ENCODE measurements around the gene AWAT1. TPM values are rescaled to one million over a fixed set of nuclear protein-coding genes. Genes with fewer than 3 reads are reported as not detected.

Gene AWAT1
- total RNA-seq, 1 experiment from 2014 or later = not detected

DNA sequence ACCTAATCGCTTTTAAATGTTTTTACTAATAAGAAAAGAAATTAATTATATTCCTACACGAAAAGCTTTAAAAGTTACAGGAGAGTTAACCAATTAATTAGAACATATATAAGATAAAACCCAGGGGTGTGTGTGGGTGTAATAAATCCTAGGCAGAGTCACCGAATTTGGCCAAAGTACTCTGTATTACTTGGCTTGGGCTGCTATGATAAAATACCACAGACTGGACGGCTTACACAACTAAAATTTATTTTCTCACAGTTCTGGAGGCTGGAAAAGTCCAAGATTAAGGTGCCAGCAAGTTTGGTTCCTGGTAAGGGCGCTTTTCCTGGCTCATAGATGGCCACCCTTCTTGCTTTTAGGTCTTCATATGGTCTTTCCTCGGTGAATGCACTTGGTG is 10.4 kb downstream of the AWAT1 start:
- intact Hi-C loops (cut with micrococcal nuclease; ENCODE audit: unreplicated experiment) = no loop called here
- Mint-ChIP-seq H3K36me3 (ENCODE audit: insufficient read depth, unreplicated experiment) (no peaks in the 10 kb centered on the region), H3K4me3 (ENCODE audit: unreplicated experiment) (no peak overlapping the region), H3K27ac (ENCODE audit: unreplicated experiment) (no peak overlapping the region), H3K4me1 (ENCODE audit: low read depth, unreplicated experiment) (no peaks in the 10 kb centered on the region), H3K27me3 (ENCODE audit: insufficient read depth, unreplicated experiment) (no peaks in the 10 kb centered on the region), H3K9me3 (ENCODE audit: unreplicated experiment) (no peaks in the 10 kb centered on the region)
- Histone ChIP-seq H3K36me3 (ENCODE audit: control insufficient read depth, insufficient read depth, low read length) (no peaks in the 10 kb centered on the region), H3K4me1 (no peaks in the 10 kb centered on the region), H3K9me3 (no peaks in the 10 kb centered on the region), H3K4me3 (ENCODE audit: low read depth, low read length) (no peak overlapping the region), H3K27me3 (replicated peaks; ENCODE audit: control insufficient read depth, insufficient read depth, low read length) (no peaks in the 10 kb centered on the region)
- BruUV-seq (replicated peaks) = no TSS peak
- CTCF ChIA-PET = no interaction called here
- DNase-seq = no peak
- POLR2A ChIA-PET = no interaction called here
- TF ChIP-seq, protein P1, sequence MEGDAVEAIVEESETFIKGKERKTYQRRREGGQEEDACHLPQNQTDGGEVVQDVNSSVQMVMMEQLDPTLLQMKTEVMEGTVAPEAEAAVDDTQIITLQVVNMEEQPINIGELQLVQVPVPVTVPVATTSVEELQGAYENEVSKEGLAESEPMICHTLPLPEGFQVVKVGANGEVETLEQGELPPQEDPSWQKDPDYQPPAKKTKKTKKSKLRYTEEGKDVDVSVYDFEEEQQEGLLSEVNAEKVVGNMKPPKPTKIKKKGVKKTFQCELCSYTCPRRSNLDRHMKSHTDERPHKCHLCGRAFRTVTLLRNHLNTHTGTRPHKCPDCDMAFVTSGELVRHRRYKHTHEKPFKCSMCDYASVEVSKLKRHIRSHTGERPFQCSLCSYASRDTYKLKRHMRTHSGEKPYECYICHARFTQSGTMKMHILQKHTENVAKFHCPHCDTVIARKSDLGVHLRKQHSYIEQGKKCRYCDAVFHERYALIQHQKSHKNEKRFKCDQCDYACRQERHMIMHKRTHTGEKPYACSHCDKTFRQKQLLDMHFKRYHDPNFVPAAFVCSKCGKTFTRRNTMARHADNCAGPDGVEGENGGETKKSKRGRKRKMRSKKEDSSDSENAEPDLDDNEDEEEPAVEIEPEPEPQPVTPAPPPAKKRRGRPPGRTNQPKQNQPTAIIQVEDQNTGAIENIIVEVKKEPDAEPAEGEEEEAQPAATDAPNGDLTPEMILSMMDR (IDR thresholded peaks at IDR 0.05; ENCODE audit: insufficient read depth in 1 of 2, low read depth in 1 of 2, low read length in 1 of 2, severe bottlenecking in 1 of 2, unreplicated experiment in 1 of 2) = no peak

DNA sequence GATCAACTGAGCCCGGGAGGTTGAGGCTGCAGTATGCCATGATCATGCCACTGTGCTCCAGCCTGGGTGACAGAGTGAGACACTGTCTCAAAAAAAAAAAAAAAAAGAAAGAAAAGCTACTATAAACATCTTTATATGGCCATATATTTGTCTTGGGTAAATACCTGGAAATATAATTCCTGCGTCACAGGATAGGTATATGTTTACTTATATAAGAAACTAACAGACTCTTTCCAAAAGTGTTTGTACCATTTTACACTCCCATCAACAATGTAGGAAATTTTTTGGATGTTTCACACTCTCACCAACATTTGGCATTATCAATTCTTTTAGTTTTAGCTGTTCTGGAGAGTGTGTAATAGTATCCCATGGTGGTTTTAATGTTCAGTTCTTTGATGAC is 12.8 kb downstream of the AWAT1 start:
- H3K9me3 ChIP-seq = no peaks in the 10 kb centered on the region
- H3K27me3 ChIP-seq (replicated peaks; ENCODE audit: control insufficient read depth, insufficient read depth, low read length) = no peaks in the 10 kb centered on the region
- intact Hi-C loops (cut with micrococcal nuclease; ENCODE audit: unreplicated experiment) = no loop called here
- Mint-ChIP-seq H3K4me3 (ENCODE audit: unreplicated experiment) (no peak overlapping the region), H3K36me3 (ENCODE audit: insufficient read depth, unreplicated experiment) (no peaks in the 10 kb centered on the region), H3K4me1 (ENCODE audit: low read depth, unreplicated experiment) (no peaks in the 10 kb centered on the region), H3K27me3 (ENCODE audit: insufficient read depth, unreplicated experiment) (no peaks in the 10 kb centered on the region), H3K27ac (ENCODE audit: unreplicated experiment) (no peak overlapping the region), H3K9me3 (ENCODE audit: unreplicated experiment) (no peaks in the 10 kb centered on the region)
- POLR2A ChIA-PET = no interaction called here
- BruUV-seq (replicated peaks) = no TSS peak
- CTCF ChIA-PET = no interaction called here
- no peak overlapping the region for H3K4me3 ChIP-seq (ENCODE audit: low read depth, low read length)
- H3K4me1 ChIP-seq = no peaks in the 10 kb centered on the region
- no peaks in the 10 kb centered on the region for H3K36me3 ChIP-seq (ENCODE audit: control insufficient read depth, insufficient read depth, low read length)
- TF ChIP-seq, protein P1 (IDR thresholded peaks at IDR 0.05; ENCODE audit: insufficient read depth in 1 of 2, low read depth in 1 of 2, low read length in 1 of 2, severe bottlenecking in 1 of 2, unreplicated experiment in 1 of 2) = no peak
- no peak for DNase-seq

DNA sequence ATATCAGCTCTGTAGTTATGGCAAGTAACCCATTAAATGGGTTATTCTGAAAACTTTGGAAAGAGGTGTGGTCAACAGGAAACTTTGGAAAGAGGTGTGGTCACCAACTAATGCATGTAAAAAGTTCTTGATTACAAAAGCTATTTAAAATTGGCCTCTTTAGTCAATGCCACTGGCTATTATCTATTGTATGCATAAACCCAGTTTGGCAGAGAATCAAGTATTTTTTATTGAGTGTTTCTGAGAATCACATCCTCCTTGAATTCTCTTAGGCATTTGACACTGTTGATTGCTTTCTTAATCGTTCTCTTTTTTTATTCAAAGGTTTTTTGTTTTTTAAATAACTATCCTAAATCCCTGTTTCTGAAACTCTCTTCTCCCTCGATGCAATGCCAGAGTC is 18.0 kb downstream of the AWAT1 start:
- Mint-ChIP-seq H3K4me1 (ENCODE audit: low read depth, unreplicated experiment) (peaks cover 32% of the 10 kb centered on the region), H3K27ac (ENCODE audit: unreplicated experiment) (no peak overlapping the region), H3K36me3 (ENCODE audit: insufficient read depth, unreplicated experiment) (no peaks in the 10 kb centered on the region), H3K9me3 (ENCODE audit: unreplicated experiment) (no peaks in the 10 kb centered on the region), H3K27me3 (ENCODE audit: insufficient read depth, unreplicated experiment) (no peaks in the 10 kb centered on the region), H3K4me3 (ENCODE audit: unreplicated experiment) (no peak overlapping the region)
- Histone ChIP-seq H3K36me3 (ENCODE audit: control insufficient read depth, insufficient read depth, low read length) (no peaks in the 10 kb centered on the region), H3K4me1 (peaks cover 17% of the 10 kb centered on the region), H3K9me3 (no peaks in the 10 kb centered on the region), H3K4me3 (ENCODE audit: low read depth, low read length) (no peak overlapping the region), H3K27me3 (replicated peaks; ENCODE audit: control insufficient read depth, insufficient read depth, low read length) (no peaks in the 10 kb centered on the region)
- no TSS peak for BruUV-seq (replicated peaks)
- POLR2A ChIA-PET = no interaction called here
- DNase-seq = no peak
- TF ChIP-seq, protein P1 (IDR thresholded peaks at IDR 0.05; ENCODE audit: insufficient read depth in 1 of 2, low read depth in 1 of 2, low read length in 1 of 2, severe bottlenecking in 1 of 2, unreplicated experiment in 1 of 2) = no peak
- intact Hi-C loops (cut with micrococcal nuclease; ENCODE audit: unreplicated experiment) = no loop called here
- CTCF ChIA-PET = no interaction called here

Measured in Caco-2 (cell line).